COR-L47 (cell line): ENCODE data around the gene CCNA1.

ENCODE experiments used
- DNase-seq: peaks from one replicate; lab custom pipeline; 2025; lab: John Stamatoyannopoulos, UW

CCNA1 gene

GRCh38 chr13:36454121-36454520 lies 21.8 kb downstream of the CCNA1 start:
- no peak for DNase-seq

GRCh38 chr13:36454987-36455386 lies 22.7 kb downstream of the CCNA1 start:
- peak; percentile 48 for DNase-seq

- DNase-seq = no peak
These were observed 24.3 kb downstream of the CCNA1 start for GRCh38 chr13:36456577-36456976.

DNA sequence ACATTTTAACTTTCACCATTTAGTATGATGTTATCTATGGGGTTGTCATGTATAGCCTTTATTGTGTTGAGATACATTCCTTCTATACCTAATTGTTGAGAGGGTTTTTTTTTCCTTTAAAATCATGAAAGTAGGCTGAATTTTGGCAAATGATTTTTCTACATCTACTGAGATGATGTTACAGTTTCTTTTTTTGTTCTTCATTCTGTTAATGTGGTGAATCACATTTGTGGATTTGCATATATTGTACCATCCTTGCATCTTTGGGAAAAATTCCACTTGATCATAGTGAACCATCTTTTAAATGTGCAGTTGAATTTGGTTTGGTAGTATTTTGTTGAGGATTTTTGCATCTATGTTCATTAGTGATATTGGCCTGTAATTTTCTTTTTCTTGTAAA lies 29.2 kb downstream of the CCNA1 start:
- no peak for DNase-seq

DNA sequence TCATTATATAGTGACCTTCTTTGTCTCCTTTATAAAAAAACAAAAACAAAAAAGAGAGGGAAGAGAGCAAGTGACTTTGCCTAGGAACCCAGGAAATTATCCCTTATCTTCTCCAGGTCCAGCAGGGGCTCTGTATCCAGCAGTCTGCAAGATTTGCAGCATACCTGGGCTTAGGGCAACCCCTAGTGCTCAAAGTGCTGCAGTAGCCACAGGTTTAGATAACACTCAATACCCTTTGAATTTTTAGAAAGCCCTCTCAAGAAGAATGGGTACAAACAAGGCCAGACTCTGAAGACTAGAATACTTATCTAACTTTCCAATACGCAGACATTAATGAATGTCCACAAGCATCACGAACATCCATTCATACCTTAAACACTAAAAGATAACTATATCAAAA lies 43.2 kb downstream of the CCNA1 start:
- DNase-seq = peak; percentile 45

GRCh38 chr13:36476661-36477060 lies 44.4 kb downstream of the CCNA1 start:
- no peak for DNase-seq

- no peak for DNase-seq
These were observed 48.6 kb downstream of the CCNA1 start for GRCh38 chr13:36480726-36481427.

- DNase-seq = no peak
These were observed 57.8 kb downstream of the CCNA1 start for GRCh38 chr13:36490055-36490454.
